NB4 (cell line): ENCODE measurements around the gene RREB1.
A peak's percentile ranks its signal among the peaks of the same experiment; 100 is the strongest.

Experiments used
- POLR2A ChIP-seq: IDR thresholded peaks from 2 replicates; pipeline ENCODE4 v1.6.1; 2011; ENCODE audit warnings: mild to moderate bottlenecking; ENCODE audit not compliant: insufficient read length; ENCODE audit errors: extremely low read depth
- TF ChIP-seq, protein P1 (sequence below): IDR thresholded peaks from one replicate; pipeline ENCODE4 v1.5.1; 2012; ENCODE audit warnings: low read depth, low read length
- TF ChIP-seq, protein P2 (sequence below): IDR thresholded peaks from 2 replicates; pipeline ENCODE4 v1.6.1; 2011; ENCODE audit warnings: low read depth, low read length

DNA sequence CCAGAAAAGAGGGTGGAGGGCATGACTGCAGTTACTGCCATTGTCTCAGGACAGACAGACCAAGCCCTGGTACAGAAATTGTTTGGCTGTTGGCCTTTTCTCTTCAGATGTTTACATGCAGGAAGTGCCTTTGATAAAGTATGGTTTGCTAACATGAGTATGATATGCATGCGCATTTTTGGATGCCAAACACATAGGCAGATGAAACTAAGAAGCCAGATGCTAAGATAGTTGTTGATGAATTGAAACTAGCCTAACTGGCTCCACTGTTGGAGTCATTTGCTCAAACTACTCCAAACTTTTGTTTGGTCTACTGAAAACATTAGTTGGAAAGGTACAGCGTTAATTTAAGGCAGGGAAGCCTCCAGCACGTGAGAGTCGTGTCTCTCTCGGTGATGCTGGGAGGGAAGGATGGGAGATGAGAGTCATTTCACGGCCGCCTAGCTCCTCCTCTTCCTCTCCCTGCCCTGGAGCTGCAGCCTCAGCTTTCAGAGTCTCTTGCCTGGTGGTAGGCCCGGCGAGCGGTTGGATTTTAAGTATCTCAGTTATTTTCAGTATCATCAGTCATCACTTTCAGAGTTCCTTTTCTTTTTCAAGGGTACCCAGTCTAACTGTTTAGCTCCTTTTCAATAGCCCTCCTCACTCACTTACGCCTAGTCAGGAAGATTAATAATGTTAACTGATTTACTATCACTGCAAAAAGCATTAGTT is 29.7 kb downstream of the RREB1 start:
- TF ChIP-seq, protein P1, sequence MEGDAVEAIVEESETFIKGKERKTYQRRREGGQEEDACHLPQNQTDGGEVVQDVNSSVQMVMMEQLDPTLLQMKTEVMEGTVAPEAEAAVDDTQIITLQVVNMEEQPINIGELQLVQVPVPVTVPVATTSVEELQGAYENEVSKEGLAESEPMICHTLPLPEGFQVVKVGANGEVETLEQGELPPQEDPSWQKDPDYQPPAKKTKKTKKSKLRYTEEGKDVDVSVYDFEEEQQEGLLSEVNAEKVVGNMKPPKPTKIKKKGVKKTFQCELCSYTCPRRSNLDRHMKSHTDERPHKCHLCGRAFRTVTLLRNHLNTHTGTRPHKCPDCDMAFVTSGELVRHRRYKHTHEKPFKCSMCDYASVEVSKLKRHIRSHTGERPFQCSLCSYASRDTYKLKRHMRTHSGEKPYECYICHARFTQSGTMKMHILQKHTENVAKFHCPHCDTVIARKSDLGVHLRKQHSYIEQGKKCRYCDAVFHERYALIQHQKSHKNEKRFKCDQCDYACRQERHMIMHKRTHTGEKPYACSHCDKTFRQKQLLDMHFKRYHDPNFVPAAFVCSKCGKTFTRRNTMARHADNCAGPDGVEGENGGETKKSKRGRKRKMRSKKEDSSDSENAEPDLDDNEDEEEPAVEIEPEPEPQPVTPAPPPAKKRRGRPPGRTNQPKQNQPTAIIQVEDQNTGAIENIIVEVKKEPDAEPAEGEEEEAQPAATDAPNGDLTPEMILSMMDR, result no peak
- TF ChIP-seq POLR2A, result peak; percentile 34
- TF ChIP-seq, protein P2, sequence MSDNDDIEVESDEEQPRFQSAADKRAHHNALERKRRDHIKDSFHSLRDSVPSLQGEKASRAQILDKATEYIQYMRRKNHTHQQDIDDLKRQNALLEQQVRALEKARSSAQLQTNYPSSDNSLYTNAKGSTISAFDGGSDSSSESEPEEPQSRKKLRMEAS, result peak; percentile 74
